HG03342 (cell line): ENCODE measurements around the gene LHFPL3.
"Not testable (repeated sequence)": the region's sequence is repeated elsewhere in the genome, so short reads cannot be mapped to it uniquely, and the experiment has no call there.

Experiments
- ATAC-seq: cut with Tn5 transposase; IDR thresholded peaks from one replicate; pipeline ENCODE4 v1.9.1; 2021; ENCODE audit warnings: mild to moderate bottlenecking, moderate library complexity; ENCODE audit not compliant: unreplicated experiment

Gene LHFPL3

DNA sequence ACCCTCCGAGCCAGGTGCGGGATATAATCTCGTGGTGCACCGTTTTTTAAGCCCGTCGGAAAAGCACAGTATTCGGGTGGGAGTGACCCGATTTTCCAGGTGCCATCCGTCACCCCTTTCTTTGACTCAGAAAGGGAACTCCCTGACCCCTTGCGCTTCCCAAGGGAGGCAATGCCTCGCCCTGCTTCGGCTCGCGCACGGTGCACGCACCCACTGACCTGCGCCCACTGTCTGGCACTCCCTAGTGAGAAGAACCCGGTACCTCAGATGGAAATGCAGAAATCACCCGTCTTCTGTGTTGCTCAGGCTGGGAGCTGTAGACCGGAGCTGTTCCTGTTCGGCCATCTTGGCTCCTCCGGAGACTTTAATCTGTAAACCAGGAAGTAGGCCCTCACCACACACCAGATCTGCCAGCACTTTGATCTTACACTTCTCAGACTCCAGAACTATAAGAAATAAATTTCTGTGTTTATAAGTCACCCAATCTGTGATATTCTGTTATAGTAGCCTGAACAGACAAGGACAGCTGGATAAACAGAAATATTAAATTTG, 235.0 kb downstream of the LHFPL3 start:
- not testable (repeated sequence) for ATAC-seq

DNA sequence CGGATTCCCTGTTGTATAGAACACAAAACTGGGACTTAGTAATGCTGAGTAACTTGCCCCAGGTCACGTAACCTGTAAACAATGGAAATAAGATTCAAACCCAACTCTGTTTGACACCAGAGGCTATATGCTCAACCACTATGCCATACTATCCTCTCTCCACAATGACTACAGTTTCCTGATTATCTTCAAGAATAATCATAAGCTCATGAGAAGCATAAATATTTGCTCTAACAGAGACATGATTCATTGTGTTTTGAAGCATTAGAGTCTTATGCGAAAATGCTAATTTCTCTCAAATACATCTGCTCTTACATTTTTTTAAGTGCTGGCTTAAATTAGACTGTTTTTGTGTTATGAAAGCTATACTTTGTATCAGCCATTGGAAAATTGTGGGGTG, 241.3 kb downstream of the LHFPL3 start:
- no peak for ATAC-seq

DNA sequence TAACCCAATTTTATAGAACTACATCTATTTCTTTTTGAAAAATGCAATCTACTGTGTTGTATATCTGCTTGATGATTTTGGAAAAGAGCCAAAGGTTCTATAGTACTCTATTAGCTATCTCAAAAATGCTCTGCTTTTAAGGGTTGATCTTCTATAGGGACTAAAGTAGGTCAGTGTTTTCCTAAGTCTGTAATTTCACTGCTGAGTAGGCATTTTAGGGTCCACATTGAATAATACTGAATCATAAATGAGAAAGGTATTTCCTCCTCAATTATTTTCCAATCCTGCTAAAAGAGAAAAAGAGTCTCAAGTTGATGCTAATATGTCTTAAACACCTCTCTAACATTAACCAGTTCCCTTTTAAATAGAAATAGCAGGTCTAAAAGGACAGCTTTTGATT, 244.2 kb downstream of the LHFPL3 start:
- no peak for ATAC-seq

DNA sequence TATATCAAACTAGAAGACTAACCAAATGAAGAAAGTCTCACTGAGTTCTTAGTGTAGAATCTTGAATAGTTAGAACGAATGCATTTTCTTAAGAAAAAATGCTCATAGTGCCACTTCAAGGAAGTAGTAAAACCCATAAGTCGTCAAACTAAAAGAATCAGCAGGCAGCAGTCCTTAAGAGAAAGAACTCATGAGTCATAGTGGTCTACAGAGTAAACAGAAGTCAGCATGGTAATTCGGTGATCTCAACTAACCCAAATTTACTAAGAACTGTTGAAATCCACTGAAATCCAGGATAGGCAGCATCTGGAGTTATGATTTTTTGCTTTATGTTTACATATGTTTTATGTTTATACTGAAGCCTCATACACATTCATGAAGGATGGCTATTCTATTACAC, 256.2 kb downstream of the LHFPL3 start:
- no peak for ATAC-seq

DNA sequence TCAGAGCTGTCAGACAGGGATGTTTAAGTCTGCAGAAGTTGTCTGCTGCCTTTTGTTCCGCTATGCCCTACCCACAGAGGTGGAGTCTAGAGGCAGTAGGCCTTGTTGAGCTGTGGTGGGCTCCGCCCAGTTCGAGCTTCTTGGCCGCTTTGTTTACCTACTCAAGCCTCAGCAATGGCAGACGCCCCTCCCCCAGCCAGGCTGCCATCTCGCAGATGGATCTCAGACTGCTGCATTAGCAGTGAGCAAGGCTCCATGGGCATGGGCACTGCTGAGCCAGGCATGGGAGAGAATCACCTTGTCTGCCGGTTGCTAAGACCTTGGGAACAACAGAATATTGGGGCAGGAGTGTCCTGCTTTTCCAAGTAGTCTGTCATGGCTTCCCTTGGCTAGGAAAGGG, 267.2 kb downstream of the LHFPL3 start:
- ATAC-seq = not testable (repeated sequence)

DNA sequence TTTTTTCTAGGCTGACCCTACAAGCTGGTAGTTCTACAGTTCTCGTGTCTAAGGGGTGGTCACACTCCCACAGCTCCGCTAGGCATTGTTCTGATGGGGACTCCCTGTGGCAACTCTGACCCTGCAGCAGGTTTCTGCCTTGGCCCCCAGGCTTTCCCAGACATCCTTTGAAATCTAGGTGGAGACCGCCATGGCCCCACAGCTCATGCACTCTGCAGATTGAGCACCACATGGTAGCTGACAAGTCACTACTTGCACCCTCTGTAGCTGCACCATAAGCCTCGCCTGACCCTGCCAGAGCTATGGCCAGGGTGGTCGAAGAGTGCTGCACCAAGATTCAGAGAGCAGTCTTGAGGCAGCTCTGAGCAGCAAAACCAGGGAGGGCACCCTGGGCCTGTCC, 275.6 kb downstream of the LHFPL3 start:
- no peak for ATAC-seq

DNA sequence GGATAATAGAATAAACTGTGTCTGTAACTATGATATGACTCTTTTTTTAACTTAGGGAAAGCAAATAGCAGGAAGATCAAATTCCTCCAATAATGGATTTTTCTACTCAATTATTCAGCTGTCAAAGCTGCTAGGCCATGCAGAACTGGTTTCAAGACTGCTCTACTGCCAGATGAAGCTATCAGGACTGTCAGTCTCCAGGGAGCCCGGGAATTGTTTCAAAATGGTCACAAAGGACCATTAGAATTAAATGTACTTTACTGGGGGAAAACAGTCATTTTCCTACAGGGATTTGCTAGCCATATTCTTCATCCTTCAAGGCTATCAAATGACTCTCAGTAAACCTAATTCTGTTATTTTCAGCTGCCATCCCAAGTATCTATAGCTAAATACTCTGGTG, 276.3 kb downstream of the LHFPL3 start:
- ATAC-seq = no peak

DNA sequence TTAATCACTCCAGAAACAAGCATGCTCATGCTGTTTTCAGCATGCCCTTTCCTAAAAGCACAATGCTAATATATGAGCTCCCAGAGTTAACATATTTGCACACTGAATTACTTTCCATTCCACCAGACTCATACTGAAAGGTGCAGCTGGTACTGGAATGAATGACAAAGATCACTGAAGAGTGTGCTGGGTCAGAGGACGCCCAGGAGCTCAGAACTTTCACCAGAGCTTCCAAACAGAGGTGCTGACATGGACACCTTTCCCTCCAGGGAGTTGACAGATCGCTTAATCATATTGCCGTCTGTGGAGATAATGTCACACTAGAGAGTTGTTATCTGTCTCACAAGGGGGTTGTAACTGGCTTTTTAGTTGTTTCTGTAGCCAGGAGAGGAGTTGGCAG, 292.9 kb downstream of the LHFPL3 start:
- ATAC-seq = no peak

DNA sequence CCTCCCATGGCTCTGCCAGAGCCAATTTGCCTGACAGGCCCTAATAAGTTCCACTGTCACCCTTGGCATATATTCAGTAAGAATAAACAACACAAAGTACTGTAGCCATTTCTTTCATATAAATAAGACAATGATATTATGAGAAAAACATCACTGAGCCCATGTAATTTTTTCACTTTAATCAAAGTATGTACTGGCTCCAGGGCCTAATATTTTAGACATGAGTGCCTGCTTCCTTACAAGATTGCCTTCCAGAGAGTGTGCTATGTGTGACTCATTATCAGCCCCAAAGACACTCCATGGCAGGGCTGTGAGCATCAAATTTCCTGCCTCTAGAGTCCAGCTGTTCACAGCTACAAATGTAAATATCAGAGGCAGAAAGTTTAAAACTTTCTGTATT, 297.6 kb downstream of the LHFPL3 start:
- no peak for ATAC-seq

DNA sequence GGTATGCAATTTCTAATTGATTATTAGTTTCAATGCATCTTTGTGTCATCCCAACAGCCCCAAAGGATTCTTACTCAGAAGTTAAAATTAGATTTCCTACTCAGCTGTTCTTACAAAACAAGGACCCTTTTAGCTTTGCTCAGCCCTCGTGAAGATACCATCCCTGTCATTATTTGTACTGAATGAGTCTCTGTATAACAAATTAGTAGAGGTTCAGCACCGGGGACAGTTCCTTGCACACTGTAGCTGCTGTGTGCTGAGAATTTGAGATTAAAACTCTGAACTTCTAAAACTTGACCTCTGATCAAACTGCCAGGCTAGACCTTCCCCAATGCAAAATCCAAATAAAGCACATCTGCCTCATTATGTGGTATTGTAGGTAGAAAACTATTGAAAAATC, 299.1 kb downstream of the LHFPL3 start:
- no peak for ATAC-seq

DNA sequence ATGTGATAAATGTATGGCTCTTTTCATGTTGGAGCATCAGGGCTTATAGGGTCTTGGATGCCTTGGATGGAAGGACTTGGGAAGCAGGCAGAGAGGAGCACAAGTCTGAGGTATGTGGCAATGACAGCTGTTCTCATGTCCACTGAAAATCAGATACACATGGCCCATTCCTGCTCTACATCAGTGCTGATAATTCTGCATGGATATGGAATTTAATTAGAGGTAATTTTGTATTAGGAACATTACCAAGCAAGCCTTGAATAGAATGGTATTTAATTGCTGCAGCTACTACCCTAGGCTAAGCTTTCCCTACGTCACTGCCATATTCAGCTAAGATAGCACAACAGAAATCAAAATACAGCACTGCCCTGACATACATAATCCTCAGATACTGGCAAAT, 299.6 kb downstream of the LHFPL3 start:
- ATAC-seq = no peak

DNA sequence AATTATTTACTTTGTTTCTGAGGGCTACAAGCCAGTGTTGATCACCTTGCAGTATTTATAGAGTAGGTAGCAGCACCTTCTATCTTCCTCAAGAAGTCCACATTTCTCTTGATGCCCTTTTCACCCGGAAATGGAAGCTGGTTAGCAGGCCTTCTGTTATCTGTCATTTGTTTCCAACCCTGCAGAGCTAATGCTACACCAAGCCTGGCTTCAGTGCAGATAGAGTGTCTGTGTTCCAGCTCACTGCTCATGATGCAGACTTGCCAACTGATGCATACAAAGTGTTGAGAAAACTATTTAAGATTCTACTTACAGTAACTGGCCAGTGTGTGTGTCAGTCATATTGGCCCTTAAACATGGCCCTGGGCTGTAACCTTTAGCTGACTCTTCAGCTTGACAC, 301.0 kb downstream of the LHFPL3 start:
- no peak for ATAC-seq

DNA sequence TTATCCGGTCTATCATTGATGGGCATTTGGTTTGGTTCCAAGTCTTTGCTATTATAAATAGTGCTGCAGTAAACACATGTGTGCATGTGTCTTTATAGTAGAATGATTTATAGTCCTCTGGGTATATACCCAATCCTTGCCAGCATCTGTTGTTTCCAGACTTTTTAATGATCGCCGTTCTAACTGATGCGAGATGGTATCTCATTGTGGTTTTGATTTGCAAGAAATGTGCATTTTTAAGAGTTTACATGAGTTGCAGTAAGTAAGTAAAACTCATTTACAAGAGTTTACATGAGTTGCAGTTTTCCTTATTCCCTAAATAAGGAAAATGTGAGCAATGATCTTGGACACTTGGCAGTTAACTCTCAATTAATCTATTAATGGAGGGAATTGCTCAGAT, 312.1 kb downstream of the LHFPL3 start:
- no peak for ATAC-seq

DNA sequence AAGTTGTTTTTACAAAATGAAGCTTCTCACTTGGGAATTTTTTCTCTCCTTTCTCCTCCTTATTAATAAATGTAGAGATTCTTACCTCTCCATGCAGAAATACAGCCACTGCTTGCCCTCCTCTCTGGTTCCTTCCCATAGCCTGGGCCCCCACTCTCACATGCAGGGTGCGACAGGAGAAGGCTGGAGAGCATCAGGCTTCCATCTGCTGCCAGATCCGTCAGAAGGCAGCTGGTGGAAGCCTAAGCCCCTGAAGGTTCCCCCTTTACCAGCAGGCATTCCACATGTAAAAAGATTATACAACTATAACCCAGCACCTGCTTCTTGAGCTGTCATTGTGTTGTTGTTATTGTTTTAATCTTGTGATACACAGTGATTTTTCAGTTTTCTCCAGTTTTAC, 314.2 kb downstream of the LHFPL3 start:
- no peak for ATAC-seq

DNA sequence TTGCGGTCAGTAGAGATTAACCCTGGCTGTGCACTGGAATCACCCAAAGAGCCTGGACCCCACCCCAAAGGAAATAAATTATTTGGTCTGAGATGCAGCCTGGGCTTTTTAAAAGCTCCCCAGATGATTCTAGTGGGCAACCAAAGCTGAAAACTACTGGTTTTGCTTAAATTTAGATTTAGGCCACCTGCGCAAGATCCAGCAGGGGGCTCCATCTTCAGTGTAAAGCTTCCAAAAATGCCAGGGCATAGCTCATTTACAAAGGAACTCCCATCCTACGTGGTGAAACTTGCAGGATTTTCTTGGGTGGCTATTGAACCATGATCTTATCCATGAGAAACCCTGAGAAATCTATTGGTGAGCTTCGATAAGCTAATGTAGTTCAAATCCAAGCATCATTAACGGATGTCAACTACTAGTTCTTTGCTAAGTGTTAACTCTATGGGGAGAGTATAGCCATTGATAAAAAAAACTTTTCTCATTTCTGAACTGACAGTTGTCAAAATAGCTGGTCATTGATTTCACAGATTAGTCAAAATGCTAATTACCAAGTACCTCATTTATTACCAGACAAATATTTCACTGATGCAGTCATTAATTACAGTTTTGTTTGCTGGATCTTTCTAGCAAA, 315.3 kb downstream of the LHFPL3 start:
- ATAC-seq = no peak

DNA sequence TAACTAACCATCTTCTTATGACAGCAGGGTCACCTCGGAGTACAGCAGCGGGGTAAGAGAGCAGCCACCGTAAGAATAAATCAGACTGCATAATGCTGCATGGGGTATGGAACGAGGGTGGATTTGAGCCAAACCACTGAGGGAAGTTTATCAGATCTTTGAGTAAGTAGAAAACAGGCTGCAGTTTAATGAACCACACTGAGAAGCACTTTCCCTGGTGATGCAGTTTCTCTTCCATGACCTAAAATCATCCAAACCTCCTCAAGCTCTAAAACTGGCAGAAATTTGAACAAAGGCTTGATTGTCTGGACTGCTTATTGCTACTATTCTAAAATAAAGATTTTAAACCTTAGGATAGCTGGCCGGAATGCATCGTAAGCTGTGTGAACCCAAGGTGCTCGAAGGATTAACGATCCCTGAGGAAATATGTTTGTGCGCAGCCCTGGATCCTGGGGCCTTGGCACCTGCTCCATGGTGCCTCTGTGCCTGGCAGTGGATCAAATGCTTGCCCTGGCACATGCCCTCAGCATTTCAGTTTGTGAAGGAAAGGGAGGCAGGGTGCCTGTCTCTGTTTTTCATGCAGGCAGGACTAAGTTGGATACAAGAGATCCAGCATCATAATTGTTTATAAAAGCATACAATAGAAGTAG, 322.7 kb downstream of the LHFPL3 start:
- ATAC-seq = no peak

DNA sequence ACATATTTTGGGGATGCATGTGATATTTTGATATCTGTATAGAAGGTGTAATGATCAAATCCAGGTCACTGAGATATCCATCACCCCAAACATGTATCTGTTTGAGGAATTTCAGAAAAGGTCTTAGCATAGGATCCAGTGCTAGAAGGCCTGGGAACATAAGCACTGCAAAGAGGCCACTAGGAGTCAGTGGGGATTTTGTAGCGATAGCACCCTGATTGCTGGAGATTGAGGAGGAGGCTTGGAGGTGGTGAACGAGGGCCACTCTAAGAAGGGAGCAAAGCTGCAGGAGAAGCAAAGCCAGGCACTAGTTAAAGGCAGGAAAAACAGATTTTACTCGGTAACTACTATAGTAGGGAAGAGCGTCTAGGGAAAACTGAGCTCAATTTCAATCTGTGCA, 324.0 kb downstream of the LHFPL3 start:
- ATAC-seq = no peak

DNA sequence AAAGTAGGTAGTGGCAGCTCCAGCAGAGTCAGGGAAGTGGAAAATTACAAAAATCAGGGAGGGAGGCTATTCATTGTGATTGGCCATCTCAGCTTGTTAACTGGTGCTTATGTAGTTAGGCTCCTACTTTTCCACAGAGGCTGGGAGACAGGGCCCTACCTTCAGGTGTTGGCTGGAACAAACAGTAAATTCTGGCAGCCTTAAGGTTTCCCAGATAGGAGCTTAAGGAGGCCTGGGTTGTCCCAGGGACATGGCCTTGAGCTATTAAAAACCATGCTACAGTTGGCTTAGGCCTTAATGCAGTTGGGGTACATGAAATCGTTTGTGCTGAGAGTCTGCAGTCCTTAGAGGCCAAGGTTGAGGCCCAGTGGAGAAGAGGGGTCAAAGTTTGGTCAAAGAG, 324.5 kb downstream of the LHFPL3 start:
- ATAC-seq = no peak

DNA sequence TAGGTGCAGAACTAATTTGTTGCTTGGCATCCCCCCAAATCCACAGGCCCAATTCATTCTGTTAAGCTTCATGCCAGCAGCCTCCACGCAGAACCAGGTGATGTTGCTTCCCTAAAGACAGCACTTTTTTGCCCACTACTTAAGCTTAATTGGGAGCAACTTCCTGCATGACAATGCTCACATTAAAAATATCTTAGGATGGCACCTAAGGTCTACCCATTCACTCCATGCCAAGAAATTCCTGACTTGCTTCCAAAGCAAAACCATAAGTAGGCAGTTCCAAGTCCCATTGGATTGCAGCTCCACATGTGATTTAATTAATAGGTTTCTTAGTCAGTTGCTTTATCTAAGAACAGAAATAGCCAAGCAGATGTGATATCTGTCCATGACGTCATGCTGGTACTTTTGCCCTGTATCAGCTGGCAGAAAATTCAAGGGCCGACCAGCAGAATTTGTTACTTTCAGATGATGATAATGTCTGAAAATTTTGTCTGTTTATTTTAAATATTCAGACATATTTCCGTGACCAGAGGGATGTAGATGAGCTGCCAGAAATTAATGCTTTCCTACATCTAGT, 325.5 kb downstream of the LHFPL3 start:
- no peak for ATAC-seq

DNA sequence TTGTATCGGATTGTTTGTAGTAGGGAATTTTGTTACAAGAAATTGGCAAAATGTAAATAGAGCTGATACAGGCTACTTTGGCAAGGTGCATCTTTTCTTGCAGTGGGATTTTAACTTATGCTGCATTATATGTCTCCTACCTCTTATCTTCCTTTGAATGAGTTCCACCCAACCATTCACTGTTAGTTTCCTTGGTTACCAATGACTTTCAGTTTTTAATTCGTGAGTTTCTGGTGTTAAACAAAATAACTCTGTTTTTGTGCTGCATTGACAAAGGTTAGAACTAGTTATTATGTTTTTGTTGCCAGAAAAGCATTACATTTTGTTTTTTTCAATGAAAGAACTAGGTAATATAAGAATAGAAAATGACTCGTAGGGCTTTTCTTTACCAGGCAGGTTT, 327.2 kb downstream of the LHFPL3 start:
- ATAC-seq = no peak

DNA sequence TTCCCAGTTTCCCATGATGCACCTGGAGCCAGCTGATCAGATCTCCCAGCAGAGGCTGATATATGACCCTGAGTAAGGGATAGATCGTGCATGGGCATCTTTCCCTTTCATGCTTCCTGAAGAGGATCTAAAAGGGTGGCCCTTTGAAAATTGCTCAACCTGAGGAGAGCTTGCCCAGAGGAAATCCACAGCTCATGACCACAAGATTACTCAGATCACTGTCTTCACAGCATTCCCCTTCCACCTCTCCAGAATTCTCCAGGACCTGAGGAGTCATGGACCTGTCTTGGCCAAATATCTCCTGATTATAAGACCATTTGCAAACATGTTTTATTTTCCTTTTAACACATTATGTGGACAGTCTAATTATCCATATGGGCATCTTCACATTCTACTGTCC, 328.1 kb downstream of the LHFPL3 start:
- no peak for ATAC-seq

DNA sequence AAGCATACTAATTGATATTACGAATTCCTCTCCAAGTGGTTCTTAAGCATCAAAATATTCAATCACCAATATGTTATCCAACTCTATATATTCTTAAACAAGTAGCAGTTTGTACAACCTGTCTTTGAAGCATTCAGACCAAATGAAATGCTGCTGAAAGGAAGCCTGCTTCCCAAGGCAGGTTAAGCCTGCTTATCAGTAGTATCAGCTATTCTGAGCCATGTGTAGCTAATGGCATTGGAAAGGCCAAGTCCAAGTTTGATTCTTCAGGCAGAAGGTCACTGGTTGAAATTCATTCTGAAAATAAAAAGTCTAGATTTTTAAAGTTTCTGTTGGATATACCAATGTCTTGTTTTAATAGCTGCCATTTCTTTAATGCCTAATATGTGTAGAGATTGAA, 328.7 kb downstream of the LHFPL3 start:
- ATAC-seq = no peak
